Type B pancreatic cell (in vitro differentiated cells): ENCODE data around the gene OR52D1. TPM values are rescaled to one million over a fixed set of nuclear protein-coding genes. Genes with fewer than 3 reads are reported as not detected.

Experiments
- DNase-seq: peaks from one replicate; pipeline ENCODE4 v3.0.0; 2021; ENCODE audit warnings: mixed read lengths; ENCODE audit not compliant: unreplicated experiment; ENCODE audit errors: extremely low spot score
- H3K27ac Mint-ChIP-seq: 2 replicates; pipeline ENCODE4 v1.8.0; 2021; ENCODE audit warnings: mild to moderate bottlenecking, mixed read lengths
- H3K27me3 Mint-ChIP-seq: 2 replicates; pipeline ENCODE4 v1.8.0; 2021; ENCODE audit warnings: mixed read lengths
- H3K36me3 Mint-ChIP-seq: 2 replicates; pipeline ENCODE4 v1.8.0; 2021; ENCODE audit warnings: mixed read lengths
- H3K4me1 Mint-ChIP-seq: one replicate; pipeline ENCODE4 v1.8.0; 2021; ENCODE audit warnings: mixed read lengths; ENCODE audit not compliant: unreplicated experiment
- H3K4me3 Mint-ChIP-seq: 2 replicates; pipeline ENCODE4 v1.8.0; 2021; ENCODE audit warnings: mild to moderate bottlenecking, mixed read lengths
- H3K9me3 Mint-ChIP-seq: 2 replicates; pipeline ENCODE4 v1.8.0; 2021; ENCODE audit warnings: mixed read lengths
- total RNA-seq: library from RNA; stranded (reverse); gene quantifications from 2 replicates; pipeline ENCODE4 v1.2.1, GENCODE V29; 2021; ENCODE audit warnings: low replicate concordance
- TF ChIP-seq, protein P1 (sequence below): fragments of 200-600 bp; sonication (generic); conservative IDR thresholded peaks from 2 replicates; pipeline ENCODE4 v1.5.0; 2021; ENCODE audit warnings: antibody characterized with exemption, mild to moderate bottlenecking

The OR52D1 gene
- total RNA-seq, 1 donor from 2014 or later, result not detected

DNA sequence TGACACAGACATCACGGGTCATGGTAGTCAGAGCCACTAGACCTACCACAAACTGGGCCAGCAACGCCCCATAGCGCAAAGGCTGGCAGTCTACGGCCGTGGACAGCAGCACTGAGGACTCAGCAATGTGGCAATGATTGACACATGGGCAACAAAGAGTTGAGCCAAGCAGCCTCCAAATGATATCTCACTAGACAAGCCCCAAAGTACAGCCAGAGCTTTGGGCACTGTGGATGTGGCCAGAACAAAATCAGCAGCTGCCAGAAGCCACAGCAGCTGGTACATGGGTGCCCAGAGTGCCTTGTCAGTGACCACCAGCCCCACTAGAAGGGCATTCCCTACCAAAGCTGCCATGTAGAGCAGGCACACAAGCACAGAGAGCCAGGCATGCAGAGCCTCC lies 39.2 kb downstream of the OR52D1 start:
- TF ChIP-seq, protein P1, sequence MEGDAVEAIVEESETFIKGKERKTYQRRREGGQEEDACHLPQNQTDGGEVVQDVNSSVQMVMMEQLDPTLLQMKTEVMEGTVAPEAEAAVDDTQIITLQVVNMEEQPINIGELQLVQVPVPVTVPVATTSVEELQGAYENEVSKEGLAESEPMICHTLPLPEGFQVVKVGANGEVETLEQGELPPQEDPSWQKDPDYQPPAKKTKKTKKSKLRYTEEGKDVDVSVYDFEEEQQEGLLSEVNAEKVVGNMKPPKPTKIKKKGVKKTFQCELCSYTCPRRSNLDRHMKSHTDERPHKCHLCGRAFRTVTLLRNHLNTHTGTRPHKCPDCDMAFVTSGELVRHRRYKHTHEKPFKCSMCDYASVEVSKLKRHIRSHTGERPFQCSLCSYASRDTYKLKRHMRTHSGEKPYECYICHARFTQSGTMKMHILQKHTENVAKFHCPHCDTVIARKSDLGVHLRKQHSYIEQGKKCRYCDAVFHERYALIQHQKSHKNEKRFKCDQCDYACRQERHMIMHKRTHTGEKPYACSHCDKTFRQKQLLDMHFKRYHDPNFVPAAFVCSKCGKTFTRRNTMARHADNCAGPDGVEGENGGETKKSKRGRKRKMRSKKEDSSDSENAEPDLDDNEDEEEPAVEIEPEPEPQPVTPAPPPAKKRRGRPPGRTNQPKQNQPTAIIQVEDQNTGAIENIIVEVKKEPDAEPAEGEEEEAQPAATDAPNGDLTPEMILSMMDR, result no peak
- H3K27me3 Mint-ChIP-seq, result peaks cover 9% of the 10 kb centered on the region
- no peak overlapping the region for H3K4me3 Mint-ChIP-seq
- H3K27ac Mint-ChIP-seq, result no peak overlapping the region
- no peaks in the 10 kb centered on the region for H3K9me3 Mint-ChIP-seq
- H3K36me3 Mint-ChIP-seq, result no peaks in the 10 kb centered on the region
- no peak for DNase-seq
- H3K4me1 Mint-ChIP-seq, result no peaks in the 10 kb centered on the region

DNA sequence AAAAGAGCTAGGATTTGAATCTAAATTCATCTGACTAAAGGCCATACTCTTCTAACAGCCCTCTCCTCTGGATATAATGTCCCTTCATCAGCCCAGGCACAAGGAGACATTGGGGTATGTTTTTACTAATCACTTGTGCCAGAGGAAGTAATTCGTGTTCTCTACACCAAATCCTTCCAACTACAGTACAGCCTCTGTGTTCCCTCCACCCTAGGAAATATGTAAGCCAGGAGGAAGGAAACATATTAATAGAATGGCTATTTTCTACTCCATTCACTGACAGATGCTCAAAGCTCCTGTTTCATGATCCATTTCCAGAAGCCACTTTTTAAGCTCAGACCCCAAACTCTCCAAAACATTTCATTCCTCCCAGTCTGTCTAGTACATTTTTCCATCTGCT lies 40.0 kb downstream of the OR52D1 start:
- Mint-ChIP-seq H3K4me3 (no peak overlapping the region), H3K27me3 (peaks cover 9% of the 10 kb centered on the region), H3K4me1 (no peaks in the 10 kb centered on the region), H3K36me3 (no peaks in the 10 kb centered on the region), H3K27ac (no peak overlapping the region), H3K9me3 (no peaks in the 10 kb centered on the region)
- TF ChIP-seq, protein P1, result no peak
- no peak for DNase-seq

DNA sequence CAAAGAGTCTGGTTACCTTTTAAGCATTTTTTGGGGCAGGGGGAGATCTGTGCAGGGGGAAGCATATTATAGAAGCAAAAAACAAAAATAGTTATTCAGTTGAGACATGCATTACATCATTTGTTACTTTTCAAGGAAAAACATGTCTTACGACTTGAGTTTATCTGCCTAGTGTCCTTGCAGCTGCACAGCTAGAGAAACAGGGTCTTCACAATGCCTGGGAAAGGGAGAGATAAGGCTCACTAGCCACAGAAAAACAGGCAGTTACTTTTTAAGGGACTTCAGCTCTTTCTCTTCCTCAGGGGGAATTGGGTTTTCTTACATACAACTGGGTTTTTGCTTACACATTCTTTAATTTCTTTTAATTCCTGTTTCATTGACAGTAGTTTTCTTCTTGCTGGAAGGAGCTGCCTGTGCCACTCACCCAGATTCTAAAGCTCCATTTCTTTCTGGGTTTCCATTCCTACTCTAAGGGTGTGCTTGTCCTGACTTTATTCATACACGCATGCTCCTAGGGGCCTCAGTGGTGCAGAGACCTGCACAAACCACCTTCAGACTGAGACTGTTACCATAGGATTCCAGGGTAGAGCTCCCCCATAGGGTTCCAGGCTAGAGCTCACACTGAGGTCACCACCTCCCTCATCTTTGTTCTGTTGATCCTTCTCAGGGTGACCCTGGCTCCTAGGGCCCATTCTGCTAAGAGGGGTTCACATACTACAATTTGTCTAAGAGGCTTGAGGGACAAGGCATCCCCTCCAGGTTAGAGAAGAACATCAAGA lies 42.8 kb downstream of the OR52D1 start:
- H3K27me3 Mint-ChIP-seq, result peaks cover 9% of the 10 kb centered on the region
- H3K4me3 Mint-ChIP-seq, result no peak overlapping the region
- TF ChIP-seq, protein P1, result no peak
- H3K4me1 Mint-ChIP-seq, result no peaks in the 10 kb centered on the region
- no peaks in the 10 kb centered on the region for H3K9me3 Mint-ChIP-seq
- H3K27ac Mint-ChIP-seq, result no peak overlapping the region
- no peak for DNase-seq
- no peaks in the 10 kb centered on the region for H3K36me3 Mint-ChIP-seq

DNA sequence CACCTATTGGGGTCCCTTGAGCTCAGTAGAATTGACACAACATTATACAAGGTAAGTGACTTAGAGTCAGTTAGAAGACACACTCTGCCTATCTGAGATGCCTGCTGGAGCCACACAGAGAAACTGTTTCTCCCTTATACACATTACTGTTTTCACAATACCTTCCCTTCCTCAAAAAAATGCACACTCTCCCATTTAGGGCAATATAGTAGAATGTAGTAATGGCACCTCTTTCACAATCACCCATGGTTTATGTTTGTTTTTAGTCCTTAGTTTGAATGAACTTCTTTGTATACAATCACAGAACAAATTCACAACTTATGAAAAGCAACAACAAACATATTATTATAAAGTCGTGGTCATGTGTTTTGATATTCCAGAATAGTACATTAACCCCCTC lies 45.6 kb downstream of the OR52D1 start:
- Mint-ChIP-seq H3K4me3 (no peak overlapping the region), H3K27me3 (peaks cover 6% of the 10 kb centered on the region)

DNA sequence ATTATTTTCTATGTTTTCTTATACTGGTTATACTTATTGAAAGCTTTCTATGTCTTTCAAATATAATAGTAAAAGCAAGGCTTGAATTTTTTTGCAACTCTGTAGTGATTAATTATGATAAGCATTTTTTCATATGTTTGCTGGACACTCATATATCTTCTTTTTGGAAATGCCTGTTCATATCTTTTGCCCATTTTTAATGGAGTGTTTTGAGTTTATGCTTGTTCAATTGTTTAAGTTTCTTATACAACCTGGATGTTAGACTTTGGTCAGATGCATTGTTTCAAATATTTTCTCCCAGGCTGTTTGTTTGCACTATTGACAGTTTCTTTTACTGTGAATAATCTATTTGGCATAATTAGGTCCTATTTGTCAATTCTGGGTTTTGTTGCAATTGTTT lies 48.0 kb downstream of the OR52D1 start:
- Mint-ChIP-seq H3K36me3 (no peaks in the 10 kb centered on the region), H3K4me3 (no peak overlapping the region), H3K27me3 (peaks cover under 1% of the 10 kb centered on the region), H3K27ac (no peak overlapping the region), H3K9me3 (no peaks in the 10 kb centered on the region), H3K4me1 (no peaks in the 10 kb centered on the region)
- TF ChIP-seq, protein P1, result no peak
- DNase-seq, result no peak

More for the DNA sequence above, 45.6 kb downstream of the OR52D1 start:
- H3K4me1 Mint-ChIP-seq, result no peaks in the 10 kb centered on the region
- H3K9me3 Mint-ChIP-seq, result no peaks in the 10 kb centered on the region
- no peak overlapping the region for H3K27ac Mint-ChIP-seq
- TF ChIP-seq, protein P1, result no peak
- no peaks in the 10 kb centered on the region for H3K36me3 Mint-ChIP-seq
- DNase-seq, result no peak

Other genes with a start within 250 kb of the OR52D1 start
- not detected in 2 replicates for gene HBG1, start 238.8 kb upstream of the OR52D1 start, total RNA-seq
- not detected in 2 replicates for gene HBG2, start 233.9 kb upstream of the OR52D1 start, total RNA-seq
- gene HBE1, start 218.7 kb upstream of the OR52D1 start, total RNA-seq, result 1.3 TPM in 1 of 2 replicates, not detected in the other
- gene OR51B4, start 186.7 kb upstream of the OR52D1 start, total RNA-seq, result not detected in 2 replicates
- not detected in 2 replicates for gene OR51B2, start 164.4 kb upstream of the OR52D1 start, total RNA-seq
- not detected in 2 replicates for gene OR51B5, start 145.2 kb upstream of the OR52D1 start, total RNA-seq
- not detected in 2 replicates for gene OR51B6, start 137.2 kb upstream of the OR52D1 start, total RNA-seq
- not detected in 2 replicates for gene OR51M1, start 104.9 kb upstream of the OR52D1 start, total RNA-seq
- not detected in 2 replicates for gene OR51Q1, start 66.6 kb upstream of the OR52D1 start, total RNA-seq
- not detected in 2 replicates for gene OR51I1, start 47.2 kb upstream of the OR52D1 start, total RNA-seq
- not detected in 2 replicates for gene OR51I2, start 39.4 kb upstream of the OR52D1 start, total RNA-seq
- gene UBQLN3, start 21.3 kb downstream of the OR52D1 start, total RNA-seq, result not detected in 2 replicates
- gene UBQLNL, start 28.0 kb downstream of the OR52D1 start, total RNA-seq, result 0.19 and 0.39 TPM in 2 replicates
- not detected in 2 replicates for gene OR52H1, start 59.9 kb downstream of the OR52D1 start, total RNA-seq
- gene OR52B6, start 92.2 kb downstream of the OR52D1 start, total RNA-seq, result not detected in 2 replicates
- 7.5 and 8.7 TPM in 2 replicates for gene TRIM6, start 108.0 kb downstream of the OR52D1 start, total RNA-seq
- 1.4 and 2.4 TPM in 2 replicates for gene TRIM34, start 136.3 kb downstream of the OR52D1 start, total RNA-seq
- gene TRIM5, start 196.4 kb downstream of the OR52D1 start, total RNA-seq, result 30.0 and 32.3 TPM in 2 replicates
- gene TRIM22, start 201.1 kb downstream of the OR52D1 start, total RNA-seq, result 27.4 and 72.5 TPM in 2 replicates
- not detected in 2 replicates for gene OR56B1, start 247.8 kb downstream of the OR52D1 start, total RNA-seq